CD4-positive, alpha-beta T cell treated with Interferon alpha-2 for 1 hour (primary cell): ENCODE results near the gene SLC17A1.
"Not testable (repeated sequence)": the region's sequence is repeated elsewhere in the genome, so short reads cannot be mapped to it uniquely, and the experiment has no call there.

Experiments
- DNase-seq, 2 donors: peaks; one replicate each; pipeline ENCODE4 v3.0.0-alpha.2; 2020 to 2022

SLC17A1 gene

DNA sequence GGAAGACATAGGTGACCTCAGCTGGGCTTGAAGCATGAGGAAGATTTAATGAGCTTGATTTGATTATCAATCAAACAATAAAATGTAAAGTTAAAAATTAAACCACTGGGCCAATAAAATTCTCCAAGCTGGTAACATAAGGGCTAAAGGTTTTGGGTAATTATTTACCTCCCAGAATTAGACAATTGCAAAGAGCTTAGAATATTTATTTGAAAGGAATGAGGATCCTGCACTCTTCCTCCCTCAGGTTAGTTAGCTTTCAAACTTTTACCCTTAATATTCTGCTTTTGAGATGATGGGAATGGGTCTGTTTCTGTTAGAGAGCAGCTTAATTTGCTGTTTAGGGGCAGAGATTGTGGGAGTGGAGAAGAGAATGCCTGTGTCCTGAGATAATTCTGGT is 77.3 kb downstream of the SLC17A1 start, which contains the start of gene SLC17A4:
TSS of gene SLC17A4 (plus strand) at position 208 of the 400 bp plus-strand sequence. CDS start 7,221 bp downstream, outside the sequence.
- DNase-seq, result no peak

DNA sequence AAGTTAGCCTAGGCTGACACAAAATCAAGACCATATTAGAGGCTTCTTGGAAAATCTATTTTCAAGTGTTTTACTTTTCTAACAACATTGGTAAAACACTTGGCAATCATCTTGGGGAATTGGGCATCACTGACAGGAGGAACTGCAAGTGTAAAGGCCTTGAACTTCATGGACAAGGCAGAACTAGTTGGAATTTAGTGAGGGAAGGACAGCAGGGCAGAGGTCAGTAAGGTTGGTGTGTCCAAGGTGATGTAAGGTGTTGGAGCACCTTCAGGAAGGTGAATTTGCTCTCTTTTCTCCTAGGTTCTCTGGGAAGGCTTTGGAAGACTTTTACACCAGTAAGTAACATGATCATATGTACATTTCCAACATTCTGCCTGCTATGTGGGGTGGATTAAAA is 78.8 kb downstream of the SLC17A1 start:
- DNase-seq, result no peak

DNA sequence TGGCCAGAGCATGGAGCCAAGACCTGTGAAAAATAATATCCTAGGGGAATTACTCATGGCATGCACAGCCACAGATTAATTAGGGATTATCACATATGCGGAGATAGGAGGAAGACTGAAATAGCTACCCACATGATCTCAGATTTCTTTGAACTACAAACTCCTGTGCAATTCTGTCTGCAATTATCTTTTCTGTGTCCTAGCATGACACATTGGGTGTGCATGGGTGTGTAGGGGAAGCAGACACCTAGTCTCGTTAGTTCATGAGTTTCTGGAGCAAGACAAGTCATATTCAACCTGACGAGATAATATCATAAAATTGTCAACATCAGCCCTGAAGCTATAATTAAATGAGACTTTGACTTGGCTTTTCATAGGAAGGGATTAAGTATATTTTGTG is 80.9 kb downstream of the SLC17A1 start:
- DNase-seq, result no peak

- DNase-seq, result no peak
These were observed 82.0 kb downstream of the SLC17A1 start for GRCh38 chr6:25749837-25750236.

- DNase-seq, result not testable (repeated sequence)
These were observed 83.0 kb downstream of the SLC17A1 start for GRCh38 chr6:25748601-25749517.

DNA sequence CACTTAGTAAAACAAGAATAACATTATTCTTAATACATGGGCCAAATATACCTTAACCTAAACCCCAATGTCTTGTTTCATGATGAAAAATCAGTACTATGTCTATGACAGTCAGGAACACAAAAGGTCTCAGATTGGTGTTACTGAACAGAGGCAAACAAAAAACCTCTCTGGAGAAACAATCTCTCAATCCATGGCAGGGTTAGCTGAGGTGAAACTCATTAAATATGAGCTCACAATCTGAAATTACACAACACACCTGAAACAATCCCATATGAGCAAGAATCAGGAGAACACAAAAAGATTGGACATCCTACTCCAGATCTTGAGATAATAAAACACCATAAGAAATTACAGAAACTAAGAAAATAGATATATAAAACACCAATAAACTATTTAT is 83.8 kb downstream of the SLC17A1 start:
- no peak for DNase-seq

DNA sequence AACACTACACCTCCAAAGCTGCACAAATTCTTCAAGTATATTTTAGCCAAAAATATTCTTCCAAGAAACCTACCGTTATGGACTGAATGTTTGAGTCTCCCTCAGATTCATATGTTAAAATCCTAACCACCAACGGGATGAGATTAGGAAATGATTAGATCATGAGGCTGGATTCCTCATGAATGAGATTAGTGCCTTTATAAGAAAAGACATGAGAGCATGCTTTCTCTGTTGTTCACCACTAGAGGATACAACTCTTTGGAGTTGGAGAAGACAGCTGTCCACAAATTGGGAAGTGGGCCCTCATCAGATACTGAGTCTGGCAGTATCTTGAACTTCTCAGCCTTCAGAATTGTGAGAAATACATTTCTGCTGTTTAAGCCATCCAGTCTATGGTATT is 84.4 kb downstream of the SLC17A1 start:
- DNase-seq, result no peak

DNA sequence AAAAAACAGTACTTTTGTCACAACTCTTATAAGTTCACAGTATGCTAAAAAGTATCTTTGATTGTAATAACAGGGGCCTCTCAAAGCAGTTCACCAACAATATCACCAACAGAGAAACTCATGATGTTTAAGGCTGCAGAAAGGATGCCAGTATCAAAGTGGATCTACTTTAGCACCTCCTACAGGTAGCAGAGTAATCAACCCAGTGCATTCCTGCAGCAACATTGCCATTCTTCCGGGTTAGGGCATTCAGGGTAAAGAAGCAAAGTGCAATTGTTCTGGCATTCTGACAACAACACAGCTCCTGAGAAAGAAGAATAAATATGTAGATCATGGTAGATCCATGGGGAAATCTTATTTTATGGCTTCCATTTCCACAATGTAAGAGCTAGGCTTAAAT is 84.9 kb downstream of the SLC17A1 start:
- no peak for DNase-seq

- DNase-seq, result no peak
These were observed 86.0 kb downstream of the SLC17A1 start for GRCh38 chr6:25745836-25746235.

DNA sequence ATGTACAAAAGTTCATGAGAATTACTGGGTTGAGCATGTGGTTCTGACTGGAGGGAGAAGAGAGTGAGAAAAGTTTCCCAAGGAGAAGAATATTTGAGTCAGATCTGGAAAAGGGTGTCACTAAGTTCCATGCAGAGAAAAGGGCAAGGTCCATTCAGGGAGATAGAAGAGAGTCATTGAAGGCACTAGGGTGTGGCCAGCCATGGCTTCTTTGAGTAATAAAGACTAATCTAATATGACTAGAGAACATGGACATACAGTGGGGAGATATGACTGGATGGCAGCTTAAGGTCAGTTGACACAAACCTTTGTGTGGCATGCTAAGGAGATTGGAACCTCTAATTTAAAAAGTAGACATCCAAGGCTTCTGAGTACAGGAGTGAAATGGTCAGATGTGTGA is 88.0 kb downstream of the SLC17A1 start:
- no peak for DNase-seq

DNA sequence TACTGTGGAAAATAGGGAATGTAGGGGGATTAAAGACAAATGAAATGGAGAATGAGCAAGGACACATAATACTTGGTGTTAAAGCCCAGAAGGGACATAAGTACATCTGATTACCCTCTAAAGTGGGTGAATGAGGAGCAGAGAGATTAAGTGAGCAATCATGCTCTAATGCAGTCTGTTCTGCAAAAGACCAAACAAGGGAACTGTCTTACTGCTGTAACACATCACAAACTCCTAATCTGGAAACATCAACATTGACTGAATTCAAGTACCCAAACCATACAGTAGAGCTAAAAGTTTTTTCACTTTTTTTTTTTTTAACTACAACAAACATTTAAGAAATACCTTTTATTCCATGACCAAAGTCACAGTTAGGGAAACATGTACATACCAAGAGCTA is 96.6 kb downstream of the SLC17A1 start:
- DNase-seq, result no peak
